HG03342 (cell line): Measurements from ENCODE around the gene NAT10.
"Not testable (repeated sequence)": the region's sequence is repeated elsewhere in the genome, so short reads cannot be mapped to it uniquely, and the experiment has no call there.

Experiments used
- ATAC-seq: cut with Tn5 transposase; IDR thresholded peaks from one replicate; pipeline ENCODE4 v1.9.1; 2021; ENCODE audit warnings: mild to moderate bottlenecking, moderate library complexity; ENCODE audit not compliant: unreplicated experiment

Gene NAT10

GRCh38 chr11:34166806-34167740 is 61.6 kb downstream of the NAT10 start:
- ATAC-seq = no peak

DNA sequence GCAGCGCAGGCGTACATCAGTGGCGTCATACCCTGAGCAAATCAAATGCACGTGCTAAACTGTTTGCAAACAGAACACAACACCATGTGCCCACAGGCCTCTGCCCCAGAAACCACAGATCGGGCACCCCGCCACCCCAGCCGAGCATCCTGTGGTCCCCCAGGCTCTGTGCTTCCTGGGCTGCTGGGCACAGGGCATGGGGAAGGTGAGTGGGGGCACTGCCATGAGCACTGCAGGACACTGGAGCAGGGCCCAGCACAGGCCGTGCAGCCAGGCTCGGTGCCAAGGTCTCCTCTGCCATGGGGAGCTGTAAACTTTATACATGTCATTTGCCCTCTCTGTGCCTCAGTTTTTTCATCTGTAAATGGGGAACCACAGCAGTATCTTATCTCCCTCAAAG is 62.5 kb downstream of the NAT10 start:
- no peak for ATAC-seq

GRCh38 chr11:34168642-34169420 is 63.4 kb downstream of the NAT10 start:
- no peak for ATAC-seq

GRCh38 chr11:34169686-34170085 is 64.3 kb downstream of the NAT10 start:
- ATAC-seq = no peak

DNA sequence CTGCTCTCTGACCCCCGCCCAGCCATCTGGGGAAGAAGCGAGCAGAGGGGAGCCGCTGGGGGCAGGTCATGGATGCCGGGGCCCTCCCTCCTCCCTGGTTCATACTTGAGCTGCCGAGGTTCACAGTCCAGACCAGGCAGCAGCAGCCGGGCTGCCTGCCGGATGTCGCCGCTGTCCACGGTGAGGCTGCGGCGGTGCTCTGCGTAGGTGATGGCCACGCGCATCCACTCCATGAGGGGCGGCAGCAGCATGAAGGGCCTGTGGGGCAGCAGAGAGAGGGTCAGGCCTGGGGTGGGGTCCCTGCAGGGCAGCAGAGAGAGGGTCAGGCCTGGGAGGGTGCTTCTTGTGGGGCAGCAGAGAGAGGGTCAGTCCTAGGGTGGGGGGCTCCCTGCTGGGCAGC is 67.6 kb downstream of the NAT10 start:
- no peak for ATAC-seq

DNA sequence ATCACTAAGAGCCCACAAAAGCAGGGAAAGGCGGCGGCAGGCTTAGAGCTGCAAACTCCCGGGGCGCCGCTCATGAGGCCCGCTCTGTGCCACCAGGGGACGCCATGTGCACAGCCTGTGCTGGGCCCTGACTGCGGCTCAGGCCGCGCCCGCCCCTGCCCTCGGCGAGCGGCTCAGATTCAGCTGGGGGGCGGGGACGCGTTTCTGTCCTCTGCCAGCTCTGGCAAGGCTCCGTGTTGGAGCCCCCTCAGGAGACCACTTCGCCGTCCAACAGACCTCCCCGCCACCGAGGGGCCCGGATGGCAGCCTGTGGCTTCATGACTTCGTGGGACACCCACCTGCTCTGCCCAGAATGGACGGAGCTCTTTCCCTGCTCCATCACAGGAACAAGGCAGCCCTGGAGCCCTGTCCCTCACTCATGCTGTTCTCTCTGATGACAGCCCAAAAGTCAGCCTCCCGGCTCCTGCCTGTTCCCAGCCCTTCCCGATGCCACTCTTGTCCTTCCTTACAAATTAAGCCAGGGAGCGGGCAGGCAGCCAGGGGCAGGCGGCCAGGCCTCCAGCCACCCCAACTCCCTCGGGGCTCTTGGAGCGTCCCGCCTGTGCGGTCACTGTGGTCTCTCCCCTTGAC is 69.1 kb downstream of the NAT10 start:
- ATAC-seq = peak; percentile 87

DNA sequence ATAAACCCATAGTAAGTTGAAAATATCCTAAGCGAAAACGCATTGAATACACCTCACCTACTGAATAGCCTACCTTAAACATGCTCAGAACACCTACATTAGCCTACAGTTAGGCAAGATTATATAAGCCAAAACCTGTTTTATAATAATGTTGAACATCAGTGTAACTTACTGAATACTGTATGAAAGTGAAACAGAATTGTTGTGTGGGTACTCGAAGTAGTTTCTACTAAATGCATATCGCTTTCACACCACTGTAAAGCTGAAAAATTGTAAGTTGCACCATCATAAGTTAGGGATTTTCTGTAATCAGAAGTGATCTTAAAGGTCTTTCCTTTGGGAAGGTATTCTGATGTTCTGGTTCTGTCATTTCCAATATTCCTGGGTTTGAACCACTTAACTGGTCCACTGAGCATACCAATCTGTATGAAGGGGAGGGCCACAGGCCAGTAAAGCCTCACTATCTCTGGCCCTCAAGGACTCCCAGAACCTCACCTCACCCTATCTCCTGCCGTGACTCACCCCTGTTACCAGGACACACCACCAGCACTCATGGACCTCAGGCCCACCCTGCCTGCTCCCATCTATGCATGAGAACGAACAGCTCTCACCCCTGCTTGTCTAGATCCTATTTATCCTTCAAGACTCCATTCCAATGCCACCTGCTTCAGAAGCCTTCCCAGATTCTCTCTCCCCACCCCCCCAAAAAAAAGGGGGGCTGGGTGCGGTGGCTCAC is 70.0 kb downstream of the NAT10 start:
- peak; percentile 40 for ATAC-seq

GRCh38 chr11:34176751-34177209 is 71.4 kb downstream of the NAT10 start:
- no peak for ATAC-seq

- no peak for ATAC-seq
Measured at GRCh38 chr11:34178209-34178821, 72.9 kb downstream of the NAT10 start.

GRCh38 chr11:34179026-34179675 is 73.7 kb downstream of the NAT10 start:
- ATAC-seq = no peak

DNA sequence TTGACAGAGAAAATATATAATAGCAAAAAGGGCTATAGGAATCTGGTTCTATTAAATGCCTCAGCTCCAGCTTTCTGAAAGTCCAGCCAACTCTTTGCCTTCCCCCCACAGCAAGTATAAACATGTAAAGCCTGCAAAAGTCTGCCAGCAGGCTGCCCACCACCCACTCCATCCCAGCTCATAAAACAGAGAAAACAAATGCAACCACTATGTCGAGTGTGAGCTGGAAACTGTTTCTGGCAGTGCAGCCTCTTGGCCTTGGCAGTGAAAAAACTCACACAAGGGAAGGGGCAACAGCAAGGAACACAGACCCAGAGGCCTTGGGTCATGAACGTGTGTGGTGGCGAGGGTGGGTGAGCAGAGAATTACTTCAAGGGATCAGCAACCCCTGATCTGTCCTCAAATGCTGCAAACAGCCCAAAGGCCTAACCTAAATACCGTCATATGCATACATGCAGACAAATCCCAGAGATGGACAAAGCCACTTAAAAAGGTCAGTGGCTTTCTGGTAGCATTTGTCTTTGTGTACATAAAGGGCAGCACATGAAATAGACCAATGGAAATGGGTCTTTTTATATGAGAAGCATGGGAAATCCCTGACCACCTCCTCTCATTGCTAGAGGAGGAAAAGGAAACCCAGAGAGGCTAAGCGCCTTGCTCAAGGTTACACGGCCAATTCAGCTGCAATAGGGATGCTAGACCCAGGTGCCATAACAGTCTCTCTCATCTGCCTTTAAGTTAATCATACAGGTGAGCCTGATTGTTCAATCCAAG is 74.8 kb downstream of the NAT10 start:
- no peak for ATAC-seq

DNA sequence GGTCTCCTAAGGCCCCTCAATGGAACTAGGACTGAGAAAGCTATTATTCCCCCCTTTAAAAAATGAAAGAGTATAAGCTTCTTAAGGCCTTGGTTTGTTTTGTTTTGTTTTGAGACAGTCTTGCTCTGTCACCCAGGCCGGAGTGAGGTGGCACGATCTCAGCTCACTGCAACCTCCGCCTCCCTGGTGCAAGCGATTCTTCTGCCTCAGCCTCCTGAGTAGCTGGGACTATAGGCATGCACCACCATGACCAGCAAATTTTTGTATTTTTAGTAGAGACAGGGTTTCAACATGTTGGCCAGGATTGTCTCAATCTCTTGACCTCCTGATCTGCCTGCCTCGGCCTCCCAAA is 75.4 kb downstream of the NAT10 start:
- not testable (repeated sequence) for ATAC-seq

DNA sequence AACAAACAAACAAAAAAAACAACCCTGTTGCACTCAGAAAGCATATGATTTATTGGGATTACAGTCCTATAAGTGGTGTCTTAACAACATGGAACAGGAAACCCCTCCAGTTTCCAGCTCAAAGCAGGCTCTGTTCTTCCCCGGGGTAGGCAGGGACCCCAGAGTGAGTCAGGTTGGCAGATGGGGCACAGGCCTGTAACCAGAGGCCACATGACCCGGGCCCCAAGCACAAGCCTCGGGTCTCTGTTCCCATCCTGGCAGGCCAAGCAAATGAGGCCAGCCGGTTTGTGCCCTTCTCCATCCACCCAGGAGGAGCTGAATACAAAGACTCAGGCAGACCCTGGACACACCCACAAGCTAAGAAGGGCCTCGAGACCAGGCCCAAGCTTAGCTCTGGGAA is 75.8 kb downstream of the NAT10 start:
- ATAC-seq = no peak

GRCh38 chr11:34181856-34182405 is 76.5 kb downstream of the NAT10 start:
- ATAC-seq = no peak

GRCh38 chr11:34182425-34182824 is 77.0 kb downstream of the NAT10 start:
- no peak for ATAC-seq

DNA sequence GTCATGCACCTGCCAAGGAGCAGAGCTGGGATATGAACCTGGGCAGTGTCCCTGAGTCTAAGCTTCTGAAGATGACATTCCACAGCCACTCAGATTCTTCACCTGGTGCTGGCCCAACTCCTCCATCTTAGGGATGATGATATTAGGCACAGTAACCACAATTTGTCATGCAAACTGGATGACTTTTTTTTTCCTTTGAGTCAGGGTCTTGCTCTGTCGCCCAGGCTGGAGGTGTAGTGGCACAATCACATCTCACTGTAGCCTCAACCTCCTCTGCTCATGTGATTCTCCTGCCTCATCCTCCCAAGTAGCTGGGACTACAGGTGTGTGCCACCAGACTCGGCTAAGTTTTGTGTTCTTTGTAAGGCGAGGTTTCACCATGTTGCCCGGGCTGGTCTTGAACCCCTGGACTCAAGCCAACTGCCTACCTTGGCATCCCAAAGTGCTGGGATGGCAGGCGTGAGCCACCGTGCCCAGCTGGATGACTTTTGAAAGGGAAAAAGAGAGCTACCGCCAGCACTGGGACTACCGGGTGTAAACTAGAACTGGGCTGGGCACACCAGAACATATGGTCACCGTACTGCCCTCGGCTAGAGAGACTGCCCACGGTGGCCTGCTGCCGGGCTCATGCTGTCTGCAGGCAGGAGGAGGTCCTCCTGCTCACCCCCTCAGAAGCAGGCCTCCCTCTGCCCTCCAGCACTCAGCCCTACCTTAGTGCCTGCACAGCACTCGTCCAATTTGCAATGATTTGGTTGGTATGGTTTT is 77.7 kb downstream of the NAT10 start:
- no peak for ATAC-seq

DNA sequence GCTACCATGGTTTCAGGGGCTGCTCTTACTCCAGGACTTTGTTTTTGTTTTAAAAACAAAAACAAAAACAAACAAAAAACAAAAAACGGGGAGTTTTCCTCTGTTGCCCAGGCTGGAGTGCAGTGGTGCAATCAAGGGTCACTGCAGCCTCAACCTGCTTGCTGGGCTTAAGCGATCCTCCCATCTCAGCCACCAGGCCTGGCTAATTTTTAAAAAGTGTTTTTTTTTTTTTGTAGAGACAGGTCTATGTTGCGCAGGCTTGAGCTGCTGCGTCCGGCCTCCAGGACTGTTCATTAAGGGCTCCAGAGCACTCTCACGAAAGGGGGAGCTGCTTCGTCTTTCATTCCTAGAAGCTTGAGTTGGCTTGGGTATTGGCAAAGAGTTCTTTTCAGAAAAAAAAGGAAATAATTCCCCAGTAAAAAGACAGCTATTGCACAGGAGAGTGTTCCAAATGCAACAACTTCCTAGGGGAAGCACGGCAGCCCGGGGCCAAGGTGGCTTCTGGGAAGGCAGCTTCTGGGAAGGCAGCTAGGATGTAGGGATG is 78.5 kb downstream of the NAT10 start:
- no peak for ATAC-seq

- no peak for ATAC-seq
Measured at GRCh38 chr11:34184505-34185015, 79.1 kb downstream of the NAT10 start.
